Testis (tissue), 3 donors: ENCODE results near the gene CTH. TPM values are rescaled to one million over a fixed set of nuclear protein-coding genes. Genes with fewer than 3 reads are reported as not detected.
"Not testable (repeated sequence)": the region's sequence is repeated elsewhere in the genome, so short reads cannot be mapped to it uniquely, and the experiment has no call there.

Experiments
- DNase-seq: peaks from one replicate; pipeline ENCODE4 v3.0.0-alpha.2; 2019
- H3K27ac ChIP-seq, 2 donors: fragments of 200-600 bp; sonication (generic); one replicate each; pipeline ENCODE4 v1.5.1; 2019
- H3K27me3 ChIP-seq: fragments of 200-600 bp; sonication (generic); one replicate; pipeline ENCODE4 v1.5.1; 2019
- H3K36me3 ChIP-seq: fragments of 200-600 bp; sonication (generic); one replicate; pipeline ENCODE4 v1.5.1; 2017; ENCODE audit warnings: low read depth; ENCODE audit errors: missing control alignments
- H3K4me1 ChIP-seq: fragments of 200-600 bp; sonication (generic); one replicate; pipeline ENCODE4 v1.5.1; 2019
- H3K4me3 ChIP-seq, 2 donors: fragments of 200-600 bp; sonication (generic); one replicate each; pipeline ENCODE4 v1.5.1; 2017 to 2019
- H3K9me3 ChIP-seq: fragments of 200-600 bp; sonication (generic); one replicate; pipeline ENCODE4 v1.5.1; 2017
- CTCF ChIP-seq, 3 experiments: fragments of 450-650 bp in 2 of 3; fragments of 200-600 bp in 1 of 3; sonication (generic) in 1 of 3; IDR thresholded peaks; one replicate each; pipeline ENCODE4 v1.5.1; 2016 to 2019; ENCODE audit warnings: antibody characterized with exemption in 3 of 3, mild to moderate bottlenecking in 2 of 3, moderate library complexity in 1 of 3
- POLR2A ChIP-seq: fragments of 450-650 bp; IDR thresholded peaks from one replicate; pipeline ENCODE4 v1.6.1; 2017; ENCODE audit warnings: antibody characterized with exemption, mild to moderate bottlenecking, moderate library complexity
- WGBS, 2 donors: methylation state at CpG; one replicate each; pipeline ENCODE4 v1.1.5; 2018; 5-methylcytosine and 5-hydroxymethylcytosine counted together
- intact Hi-C: fragments of 100-400 bp; cut with DNase I; formaldehyde crosslinking; loops from one replicate; pipeline ENCODE4 v1.15.1; 2023; ENCODE audit warnings: low total_unique reads
- polyA plus RNA-seq: library from polyadenylated mRNA; stranded (reverse); fragments of 350-450 nt; fragmentation: Illumina TruSeq; extraction: RNeasy Lipid Tissue Mini Kit (QIAGEN cat#74804); gene quantifications from one replicate; pipeline ENCODE4 v1.2.3, GENCODE V29; 2014; ENCODE audit warnings: low read depth, low replicate concordance; ENCODE audit not compliant: insufficient read depth
- total RNA-seq, 2 donors: library from RNA; depleted of rRNA; stranded (reverse); fragments of >200 nt; gene quantifications; one replicate each; pipeline ENCODE4 v1.2.3, GENCODE V29; 2016

Gene CTH
- total and polyA plus RNA-seq, 3 donors from 2014 or later: 8.9 to 14.0 (median 10.0) TPM

- Histone ChIP-seq H3K27me3 (no peaks in the 10 kb centered on the region), H3K27ac (no peak overlapping the region), H3K36me3 (no peaks in the 10 kb centered on the region), H3K9me3 (no peaks in the 10 kb centered on the region), H3K4me3 (no peak overlapping the region), H3K4me1 (no peaks in the 10 kb centered on the region)
- TF ChIP-seq CTCF (IDR thresholded peaks at IDR 0.05): no peak
- TF ChIP-seq POLR2A: no peak
- no peak for DNase-seq
- intact Hi-C loops: no loop called here
- WGBS, 2 donors: 84 to 85% methylated on average over 1 of the region's 1 CpG
Observed at GRCh38 chr1:70475023-70475422, 64.0 kb downstream of the CTH start.

- Histone ChIP-seq H3K36me3 (no peaks in the 10 kb centered on the region), H3K4me1 (no peaks in the 10 kb centered on the region), H3K27me3 (no peaks in the 10 kb centered on the region), H3K27ac (no peak overlapping the region), H3K9me3 (no peaks in the 10 kb centered on the region), H3K4me3 (no peak overlapping the region)
- intact Hi-C loops: no loop called here
- no peak for DNase-seq
- WGBS, 2 donors: 53 to 85% methylated on average over 12 of the region's 12 CpGs
- no peak for TF ChIP-seq POLR2A
- no peak for TF ChIP-seq CTCF (IDR thresholded peaks at IDR 0.05)
Observed at GRCh38 chr1:70477090-70477489, 66.0 kb downstream of the CTH start.

GRCh38 chr1:70477905-70478304 lies 66.8 kb downstream of the CTH start:
- H3K4me3 ChIP-seq, H3K27me3 ChIP-seq, H3K4me1 ChIP-seq, H3K9me3 ChIP-seq, DNase-seq, intact Hi-C loops, H3K36me3 ChIP-seq, H3K27ac ChIP-seq: not testable (repeated sequence)
- WGBS, 2 donors: 90 to 94% methylated on average over 4 of the region's 4 CpGs

GRCh38 chr1:70483342-70483741 lies 72.3 kb downstream of the CTH start:
- TF ChIP-seq POLR2A: no peak
- no peak for TF ChIP-seq CTCF (IDR thresholded peaks at IDR 0.05)
- H3K36me3 ChIP-seq: no peaks in the 10 kb centered on the region
- intact Hi-C loops: no loop called here
- no peaks in the 10 kb centered on the region for H3K27me3 ChIP-seq
- DNase-seq: no peak
- WGBS, 2 donors: 81 to 87% methylated on average over 4 of the region's 4 CpGs
- H3K27ac ChIP-seq: no peak overlapping the region
- no peaks in the 10 kb centered on the region for H3K9me3 ChIP-seq
- peaks cover 5% of the 10 kb centered on the region for H3K4me1 ChIP-seq
- no peak overlapping the region for H3K4me3 ChIP-seq

- Histone ChIP-seq H3K27ac (no peak overlapping the region), H3K36me3 (no peaks in the 10 kb centered on the region), H3K9me3 (no peaks in the 10 kb centered on the region), H3K27me3 (no peaks in the 10 kb centered on the region), H3K4me3 (no peak overlapping the region), H3K4me1 (peaks cover 5% of the 10 kb centered on the region)
- WGBS, 2 donors: 59 to 60% methylated on average over 4 of the region's 4 CpGs
- no peak for DNase-seq
- no peak for TF ChIP-seq POLR2A
- TF ChIP-seq CTCF (IDR thresholded peaks at IDR 0.05): no peak
- intact Hi-C loops: no loop called here
Observed at GRCh38 chr1:70485624-70486023, 74.6 kb downstream of the CTH start.
